GM21717 (cell line): Measurements from ENCODE around the gene TRPC4.

ENCODE experiments used
- ATAC-seq: cut with Tn5 transposase; IDR thresholded peaks from one replicate; pipeline ENCODE4 v1.9.1; 2021; ENCODE audit warnings: mild to moderate bottlenecking, moderate library complexity; ENCODE audit not compliant: unreplicated experiment

The TRPC4 gene

GRCh38 chr13:37735293-37735692 is 134.3 kb downstream of the TRPC4 start:
- no peak for ATAC-seq

DNA sequence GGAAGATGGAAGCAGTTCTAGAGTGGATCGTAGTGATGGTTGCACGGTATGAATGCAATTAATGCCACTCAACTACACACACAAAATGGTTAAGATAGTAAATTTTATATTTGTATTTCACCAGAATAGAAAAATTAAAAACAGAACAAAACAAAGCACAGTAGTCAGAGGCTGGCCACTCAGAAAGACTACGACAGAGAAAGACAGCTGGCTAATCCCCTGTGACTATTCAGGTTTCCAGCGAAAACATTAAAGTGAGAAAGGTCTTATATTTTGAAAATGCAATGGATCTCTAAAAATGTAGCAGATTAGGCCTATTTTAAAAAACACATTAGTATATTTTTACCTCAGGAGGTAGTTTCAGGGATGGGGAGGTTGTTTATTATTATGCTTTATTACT is 139.7 kb downstream of the TRPC4 start:
- no peak for ATAC-seq

DNA sequence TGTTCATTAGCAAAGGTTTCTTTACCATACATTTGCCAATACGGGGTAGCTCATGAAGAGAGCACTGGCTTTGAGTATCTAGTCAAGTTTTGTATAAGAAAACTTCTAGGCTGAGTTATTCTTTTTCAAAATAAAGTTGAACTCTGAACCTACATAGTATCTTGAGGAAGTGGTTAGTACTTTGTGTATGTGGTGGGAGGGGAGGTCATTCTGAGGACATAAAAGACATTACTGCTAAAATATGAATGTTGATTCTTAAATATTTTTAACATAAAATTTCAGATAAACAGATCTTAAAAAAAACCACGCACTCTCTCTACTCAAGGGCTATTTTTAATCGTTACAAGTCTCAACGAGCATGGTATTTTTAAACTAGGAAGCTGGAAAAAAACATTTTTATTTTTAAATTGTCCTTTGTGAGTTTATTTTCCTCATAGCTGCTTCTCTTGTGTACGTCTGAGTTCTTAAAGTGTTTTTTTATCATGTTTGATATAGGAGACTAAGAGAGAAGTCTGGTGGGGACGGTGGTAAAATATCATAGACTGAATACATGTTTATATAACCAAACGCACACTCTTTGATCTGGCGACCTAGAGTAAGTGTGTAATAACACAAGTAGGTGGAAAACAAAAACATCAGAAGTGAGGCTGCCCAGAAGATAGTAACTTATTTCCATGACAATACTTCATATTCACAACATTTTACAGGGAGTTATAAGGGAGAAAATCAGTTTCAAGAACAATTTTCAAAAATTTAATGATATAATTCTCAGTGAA is 153.0 kb downstream of the TRPC4 start:
- no peak for ATAC-seq

DNA sequence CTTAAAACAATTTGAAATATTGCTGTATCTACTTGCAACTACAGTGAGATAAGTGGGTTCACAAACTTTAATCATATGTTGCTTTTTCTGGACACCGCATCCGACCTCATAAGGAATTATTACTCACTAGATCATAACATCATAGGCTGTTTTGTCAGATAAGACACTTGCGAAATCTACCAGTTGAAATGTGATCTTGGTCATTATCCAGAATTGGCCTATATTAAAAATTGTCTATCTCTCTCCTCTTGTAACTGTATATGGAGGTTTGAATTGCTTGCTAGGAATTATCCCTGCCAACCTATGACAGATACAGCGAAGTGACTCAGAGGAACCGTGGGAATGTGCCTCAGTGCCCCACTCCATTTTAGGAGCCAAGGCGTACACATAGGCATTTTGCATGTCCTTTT is 154.0 kb downstream of the TRPC4 start:
- no peak for ATAC-seq

DNA sequence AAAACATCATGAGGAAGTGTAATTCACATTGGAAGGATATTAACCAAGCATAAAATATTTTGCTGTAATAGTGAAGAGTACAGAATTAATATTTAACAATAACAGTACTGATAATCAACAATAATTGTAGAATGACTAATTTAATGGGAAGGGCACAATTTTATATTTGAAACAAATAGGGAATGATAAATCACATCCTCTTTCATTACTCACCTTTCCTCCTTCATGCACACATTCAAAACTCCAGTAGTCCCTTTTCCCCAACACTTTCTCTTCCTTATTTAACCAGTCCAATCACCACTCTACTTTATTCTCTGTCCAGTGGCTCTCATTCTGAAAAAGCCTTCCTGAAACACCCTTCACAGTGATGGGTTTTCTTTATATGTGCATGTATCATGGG is 160.3 kb downstream of the TRPC4 start:
- no peak for ATAC-seq

GRCh38 chr13:37707739-37708500 is 161.7 kb downstream of the TRPC4 start:
- no peak for ATAC-seq

- no peak for ATAC-seq
These were observed 163.5 kb downstream of the TRPC4 start for GRCh38 chr13:37706041-37706440.

- no peak for ATAC-seq
These were observed 167.6 kb downstream of the TRPC4 start for GRCh38 chr13:37701972-37702371.

- no peak for ATAC-seq
These were observed 168.3 kb downstream of the TRPC4 start for GRCh38 chr13:37701306-37701705.

DNA sequence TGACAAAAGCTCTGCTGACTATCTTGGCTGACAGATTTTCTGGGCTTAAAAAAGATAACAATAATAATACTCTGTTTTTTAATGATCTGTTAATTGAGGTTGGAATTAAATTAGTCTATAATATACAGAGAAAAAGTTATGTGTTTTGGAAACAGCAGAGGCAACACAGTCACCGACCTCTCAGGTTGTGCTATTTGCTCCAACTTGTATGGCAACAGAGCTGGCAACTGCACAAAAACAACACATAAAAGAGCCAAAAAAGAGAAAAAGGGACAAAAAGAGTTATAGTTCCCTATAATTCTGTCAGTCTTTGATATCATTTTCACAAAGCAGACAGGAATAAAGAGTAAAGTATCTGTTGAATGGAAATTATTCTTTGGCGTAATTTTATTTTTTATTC is 168.7 kb downstream of the TRPC4 start:
- ATAC-seq, result no peak

DNA sequence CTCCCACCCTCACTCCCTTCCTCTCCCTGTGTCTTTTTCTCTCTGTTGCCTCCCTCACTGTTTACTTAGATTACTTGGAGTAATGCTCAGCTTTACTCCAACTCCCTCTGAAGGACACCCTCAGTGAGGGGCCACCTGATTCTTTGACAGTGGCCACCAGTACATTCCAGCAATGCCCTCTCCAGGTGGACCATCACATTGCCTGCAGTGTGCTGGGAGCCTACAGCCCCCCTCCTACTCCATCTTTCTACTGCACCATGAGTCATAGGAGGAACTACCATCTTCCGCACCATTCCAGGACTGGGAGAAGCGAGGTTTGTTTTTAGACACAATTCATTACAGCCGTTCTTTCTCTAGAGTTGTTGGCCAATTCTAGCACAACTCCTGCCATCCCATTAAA is 174.4 kb downstream of the TRPC4 start:
- ATAC-seq, result no peak

- no peak for ATAC-seq
These were observed 179.2 kb downstream of the TRPC4 start for GRCh38 chr13:37690361-37690760.

DNA sequence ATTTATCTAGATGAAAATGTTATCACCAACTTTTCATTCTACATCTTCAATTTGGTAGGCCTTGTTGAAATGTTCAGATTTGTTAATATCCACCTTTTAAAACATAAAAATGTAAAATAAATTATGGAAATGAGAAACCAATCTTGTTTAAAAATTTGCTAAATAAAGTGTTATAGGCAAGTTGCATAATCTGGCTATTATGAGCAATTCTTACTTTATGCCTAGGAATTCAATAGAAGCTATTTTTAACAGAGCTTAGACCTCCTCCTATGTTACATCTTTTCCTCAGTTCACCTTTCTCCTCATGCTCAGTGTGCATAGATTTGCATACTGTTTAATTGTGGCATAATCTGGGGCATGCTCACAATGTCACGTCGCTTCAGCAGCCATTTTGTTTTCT is 183.1 kb downstream of the TRPC4 start:
- ATAC-seq, result no peak

- ATAC-seq, result no peak
These were observed 184.4 kb downstream of the TRPC4 start for GRCh38 chr13:37685206-37685605.

DNA sequence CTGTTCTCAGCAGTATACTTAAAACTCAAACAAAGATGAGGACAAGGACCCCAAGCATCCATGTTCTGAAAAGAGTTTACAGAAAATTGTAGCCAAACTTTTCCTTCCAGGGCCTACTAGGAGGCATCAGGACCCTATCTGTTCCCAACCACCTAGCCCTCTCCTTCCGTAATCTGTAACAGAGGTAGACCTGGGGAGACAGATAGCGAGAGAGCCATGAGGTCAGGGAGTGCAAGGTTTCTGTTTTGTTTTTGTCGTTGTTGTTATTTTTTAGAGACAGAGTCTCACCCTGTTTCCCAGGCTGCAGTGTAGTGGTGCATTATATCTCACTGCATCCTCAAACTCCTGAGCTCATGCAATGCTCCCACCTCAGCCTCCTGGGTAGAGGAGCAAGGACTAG is 187.1 kb downstream of the TRPC4 start:
- no peak for ATAC-seq

DNA sequence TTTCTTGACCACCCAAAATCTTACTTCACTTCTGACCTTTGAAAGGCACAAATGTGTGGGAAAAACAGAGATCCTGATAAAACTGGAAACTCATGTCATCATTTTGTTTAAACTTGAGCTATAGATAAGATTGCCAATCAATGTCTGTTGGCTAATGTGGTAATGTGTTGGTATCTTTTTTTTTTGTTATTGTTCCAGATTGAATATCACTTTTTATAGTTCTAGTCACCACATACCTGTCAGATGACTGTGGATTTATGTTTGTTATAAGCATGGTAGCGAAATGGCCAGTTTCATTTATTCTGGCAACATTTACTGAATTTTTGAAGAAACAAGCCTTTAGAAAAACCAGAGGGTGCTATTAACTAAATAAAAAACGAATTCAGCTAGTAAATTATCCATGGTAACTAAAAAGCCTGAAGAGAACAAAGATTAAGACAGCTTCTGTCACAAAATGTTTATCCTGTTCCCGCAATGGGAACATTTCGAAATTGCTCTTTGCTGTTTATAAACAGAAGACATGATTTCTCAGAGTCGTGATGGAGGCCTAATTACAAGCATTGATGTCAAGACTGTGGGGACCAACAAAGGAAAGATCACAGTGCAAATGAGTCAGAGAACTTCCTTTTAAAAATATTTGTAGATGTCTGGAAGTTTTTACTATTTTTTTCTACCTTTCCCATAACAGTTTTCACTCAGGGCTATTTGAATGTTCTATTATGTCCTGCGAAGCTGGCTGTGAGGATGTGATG is 188.1 kb downstream of the TRPC4 start:
- no peak for ATAC-seq

GRCh38 chr13:37680137-37680536 is 189.4 kb downstream of the TRPC4 start:
- no peak for ATAC-seq

GRCh38 chr13:37679043-37679442 is 190.5 kb downstream of the TRPC4 start:
- no peak for ATAC-seq

DNA sequence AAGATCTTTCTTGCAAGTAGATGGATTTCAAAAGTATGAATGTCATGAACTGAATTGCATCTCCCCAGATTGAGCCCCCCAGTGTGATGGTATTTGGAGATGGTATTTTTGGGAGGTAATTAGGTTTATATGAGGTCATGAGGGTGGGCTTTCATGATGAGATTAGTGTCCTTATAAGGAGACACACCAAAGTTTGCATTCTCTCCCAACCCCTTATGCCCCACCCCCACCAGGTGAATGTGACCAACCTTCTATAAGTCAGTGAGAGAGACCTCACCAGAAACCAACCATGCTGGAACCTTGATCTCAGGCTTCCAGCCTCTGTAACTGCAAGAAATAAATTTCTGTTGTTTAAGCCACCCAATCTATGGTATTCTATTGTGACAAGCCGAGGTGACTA is 199.7 kb downstream of the TRPC4 start:
- no peak for ATAC-seq

DNA sequence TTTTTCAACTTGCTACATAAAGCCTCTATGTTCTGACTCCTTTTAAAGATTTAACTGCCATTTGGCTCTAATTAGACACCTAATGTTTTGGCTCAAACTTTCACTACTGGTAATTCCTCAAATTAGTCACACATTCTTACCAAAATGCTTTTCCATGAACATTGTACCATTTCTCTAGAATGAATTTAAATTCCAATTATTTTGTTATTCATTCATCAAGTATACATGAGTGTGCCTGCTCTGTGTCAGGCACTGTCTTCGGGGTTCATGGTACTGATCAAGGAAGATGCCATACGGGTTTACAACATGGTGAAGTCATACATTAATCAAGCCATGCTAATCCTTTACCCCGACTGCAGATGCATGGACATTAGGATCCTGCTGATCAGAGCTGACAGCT is 201.9 kb downstream of the TRPC4 start:
- ATAC-seq, result no peak

GRCh38 chr13:37666036-37666435 is 203.5 kb downstream of the TRPC4 start:
- ATAC-seq, result no peak

DNA sequence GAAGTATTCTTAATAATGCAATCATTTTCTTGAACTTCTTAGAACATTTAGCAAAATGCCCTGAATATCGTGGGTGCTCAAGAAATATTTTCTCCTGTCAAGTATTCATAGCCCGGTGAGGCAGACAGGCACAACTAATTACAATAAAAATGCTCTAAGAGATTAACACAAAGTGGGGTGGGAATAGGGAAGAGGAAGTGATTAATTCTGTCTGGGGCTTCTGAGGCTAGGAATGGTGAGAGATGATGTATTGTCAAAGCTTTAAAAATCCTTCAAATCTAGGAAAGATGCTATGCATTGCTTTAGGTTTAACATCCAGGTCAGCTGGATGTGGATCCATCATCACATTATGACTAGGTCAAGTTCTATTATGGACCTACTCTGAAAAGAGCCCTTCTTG is 204.2 kb downstream of the TRPC4 start:
- no peak for ATAC-seq
